ENCODE data around the gene THY1.

Gene THY1

DNA sequence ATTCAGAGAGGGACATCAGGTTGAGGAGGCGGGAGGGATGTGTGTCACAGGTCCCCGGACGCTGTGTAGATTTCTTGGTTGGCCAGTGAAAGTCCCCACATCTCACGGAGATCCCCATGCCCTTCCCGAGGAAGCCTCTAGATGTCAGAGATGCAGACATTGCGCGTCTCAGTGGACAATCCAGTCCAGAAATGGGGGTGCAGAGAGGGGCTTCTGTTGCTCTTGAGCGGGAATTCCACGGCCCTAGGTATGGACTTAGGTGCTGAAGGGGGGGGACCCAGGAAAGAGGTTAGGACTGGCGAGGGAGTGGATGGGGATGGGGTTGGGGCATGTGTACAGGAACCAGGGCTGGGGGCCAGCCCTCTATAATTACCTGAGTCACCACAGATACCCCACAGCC is 7.0 kb downstream of the THY1 start:
- Histone ChIP-seq H3K4me1 (ENCODE audit: control insufficient read depth in 1 of 2, insufficient read depth in 1 of 2, low read depth in 1 of 2, low read length in 1 of 2) (no peaks in the 10 kb centered on the region), H3K36me3 (no peaks in the 10 kb centered on the region), H3K27ac (no peak overlapping the region), H3K27me3 (peaks cover 24% of the 10 kb centered on the region), H3K9me3 (no peaks in the 10 kb centered on the region), H3K4me3 (ENCODE audit: low read depth in 1 of 2, low read length in 1 of 2) (no peak overlapping the region)
- TF ChIP-seq, protein P1, sequence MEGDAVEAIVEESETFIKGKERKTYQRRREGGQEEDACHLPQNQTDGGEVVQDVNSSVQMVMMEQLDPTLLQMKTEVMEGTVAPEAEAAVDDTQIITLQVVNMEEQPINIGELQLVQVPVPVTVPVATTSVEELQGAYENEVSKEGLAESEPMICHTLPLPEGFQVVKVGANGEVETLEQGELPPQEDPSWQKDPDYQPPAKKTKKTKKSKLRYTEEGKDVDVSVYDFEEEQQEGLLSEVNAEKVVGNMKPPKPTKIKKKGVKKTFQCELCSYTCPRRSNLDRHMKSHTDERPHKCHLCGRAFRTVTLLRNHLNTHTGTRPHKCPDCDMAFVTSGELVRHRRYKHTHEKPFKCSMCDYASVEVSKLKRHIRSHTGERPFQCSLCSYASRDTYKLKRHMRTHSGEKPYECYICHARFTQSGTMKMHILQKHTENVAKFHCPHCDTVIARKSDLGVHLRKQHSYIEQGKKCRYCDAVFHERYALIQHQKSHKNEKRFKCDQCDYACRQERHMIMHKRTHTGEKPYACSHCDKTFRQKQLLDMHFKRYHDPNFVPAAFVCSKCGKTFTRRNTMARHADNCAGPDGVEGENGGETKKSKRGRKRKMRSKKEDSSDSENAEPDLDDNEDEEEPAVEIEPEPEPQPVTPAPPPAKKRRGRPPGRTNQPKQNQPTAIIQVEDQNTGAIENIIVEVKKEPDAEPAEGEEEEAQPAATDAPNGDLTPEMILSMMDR (IDR thresholded peaks at IDR 0.05): no peak

DNA sequence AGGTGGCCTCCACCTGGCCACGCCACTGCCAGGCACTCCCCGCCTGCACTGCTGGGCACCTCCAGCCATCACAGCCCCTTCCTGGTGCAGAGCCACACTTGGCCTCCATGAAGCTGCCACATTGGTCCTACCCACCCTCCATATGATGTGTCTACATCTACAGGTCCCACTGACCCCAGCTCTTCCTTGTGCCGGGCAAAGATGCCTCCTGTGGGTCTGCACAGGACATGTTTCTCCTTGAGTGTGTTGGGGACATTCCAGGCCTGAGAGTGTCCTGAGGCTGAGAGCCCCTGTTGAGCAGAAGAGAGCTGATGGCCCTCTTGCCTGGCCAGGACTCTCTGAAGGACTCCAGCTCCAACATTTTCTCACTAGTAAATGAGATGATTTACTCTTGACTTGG is 7.5 kb downstream of the THY1 start:
- Histone ChIP-seq H3K27ac (no peak overlapping the region), H3K4me3 (ENCODE audit: low read depth in 1 of 2, low read length in 1 of 2) (no peak overlapping the region), H3K27me3 (peaks cover 19% of the 10 kb centered on the region), H3K4me1 (ENCODE audit: control insufficient read depth in 1 of 2, insufficient read depth in 1 of 2, low read depth in 1 of 2, low read length in 1 of 2) (no peaks in the 10 kb centered on the region), H3K36me3 (no peaks in the 10 kb centered on the region), H3K9me3 (no peaks in the 10 kb centered on the region)
- TF ChIP-seq, protein P1 (IDR thresholded peaks at IDR 0.05): no peak

DNA sequence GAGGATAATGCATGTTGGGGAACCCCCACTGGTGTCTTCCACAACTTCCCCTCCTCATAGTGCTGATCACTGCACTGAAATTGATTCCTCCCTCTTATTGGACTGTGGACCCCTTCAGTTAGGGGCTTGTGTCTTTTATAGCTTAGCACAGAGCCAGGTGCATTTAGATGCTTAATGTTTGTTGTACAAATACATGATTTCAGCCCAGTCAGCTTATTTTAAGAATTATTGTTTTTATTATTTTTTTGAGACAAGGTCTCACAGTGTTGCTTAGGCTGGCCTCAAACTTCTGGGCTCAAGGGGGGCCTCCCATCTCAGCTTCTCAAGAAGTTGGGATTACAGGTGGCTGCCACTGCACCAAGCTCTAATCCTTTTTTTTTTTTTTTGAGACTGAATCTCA is 8.2 kb downstream of the THY1 start:
- H3K4me3 ChIP-seq (ENCODE audit: low read depth in 1 of 2, low read length in 1 of 2): no peak overlapping the region
- no peaks in the 10 kb centered on the region for H3K4me1 ChIP-seq (ENCODE audit: control insufficient read depth in 1 of 2, insufficient read depth in 1 of 2, low read depth in 1 of 2, low read length in 1 of 2)

DNA sequence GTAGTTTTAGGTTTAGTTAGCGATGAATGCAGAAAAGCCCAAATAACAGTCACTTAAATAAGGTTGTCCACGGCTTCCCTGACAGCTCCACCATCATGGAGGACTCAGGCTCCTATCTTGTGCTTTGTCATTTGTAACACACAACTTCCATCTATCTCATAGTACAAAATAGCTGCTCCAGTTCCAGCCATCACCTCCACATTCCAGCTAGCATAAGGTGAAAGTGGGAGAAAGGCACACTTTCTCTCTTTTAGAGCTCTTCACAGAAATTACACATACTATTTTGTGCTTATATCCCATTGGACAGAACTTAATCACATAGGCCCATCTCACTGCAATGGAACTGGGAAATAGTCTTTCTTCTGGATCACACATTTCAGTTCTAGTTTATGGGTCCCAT is 8.7 kb downstream of the THY1 start:
- Histone ChIP-seq H3K4me1 (ENCODE audit: control insufficient read depth in 1 of 2, insufficient read depth in 1 of 2, low read depth in 1 of 2, low read length in 1 of 2) (no peaks in the 10 kb centered on the region), H3K27ac (no peak overlapping the region), H3K36me3 (no peaks in the 10 kb centered on the region), H3K27me3 (peaks cover 14% of the 10 kb centered on the region), H3K9me3 (no peaks in the 10 kb centered on the region), H3K4me3 (ENCODE audit: low read depth in 1 of 2, low read length in 1 of 2) (no peak overlapping the region)
- TF ChIP-seq, protein P1 (IDR thresholded peaks at IDR 0.05): no peak

More for the DNA sequence above, 8.2 kb downstream of the THY1 start:
- TF ChIP-seq, protein P1 (IDR thresholded peaks at IDR 0.05): no peak
- Histone ChIP-seq H3K27ac (no peak overlapping the region), H3K27me3 (peaks cover 15% of the 10 kb centered on the region), H3K36me3 (no peaks in the 10 kb centered on the region), H3K9me3 (no peaks in the 10 kb centered on the region)

DNA sequence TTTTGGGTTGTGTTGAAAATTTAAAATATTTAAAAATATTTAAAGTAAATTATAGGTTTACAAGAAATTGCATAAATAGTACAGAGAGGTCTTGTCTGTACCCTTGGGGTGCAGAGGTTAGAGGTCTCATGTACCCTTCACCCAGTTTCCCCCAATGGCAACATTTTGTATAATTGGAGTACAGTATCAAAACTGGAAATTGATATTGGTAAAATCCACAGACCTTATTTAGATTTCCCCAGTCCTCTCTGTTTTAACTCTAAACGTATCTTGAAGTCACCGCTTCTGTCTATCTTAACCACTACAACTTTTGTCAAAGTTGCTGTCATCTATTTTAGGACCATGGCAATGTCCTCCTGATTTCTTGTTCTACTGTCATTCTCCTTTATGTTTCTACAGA is 10.9 kb downstream of the THY1 start:
- no peak overlapping the region for H3K27ac ChIP-seq
- H3K36me3 ChIP-seq: no peaks in the 10 kb centered on the region
- peaks cover 21% of the 10 kb centered on the region for H3K27me3 ChIP-seq
- TF ChIP-seq, protein P1 (IDR thresholded peaks at IDR 0.05): no peak
- H3K4me1 ChIP-seq (ENCODE audit: control insufficient read depth in 1 of 2, insufficient read depth in 1 of 2, low read depth in 1 of 2, low read length in 1 of 2): no peaks in the 10 kb centered on the region
- H3K4me3 ChIP-seq (ENCODE audit: low read depth in 1 of 2, low read length in 1 of 2): no peak overlapping the region
- H3K9me3 ChIP-seq: no peaks in the 10 kb centered on the region

DNA sequence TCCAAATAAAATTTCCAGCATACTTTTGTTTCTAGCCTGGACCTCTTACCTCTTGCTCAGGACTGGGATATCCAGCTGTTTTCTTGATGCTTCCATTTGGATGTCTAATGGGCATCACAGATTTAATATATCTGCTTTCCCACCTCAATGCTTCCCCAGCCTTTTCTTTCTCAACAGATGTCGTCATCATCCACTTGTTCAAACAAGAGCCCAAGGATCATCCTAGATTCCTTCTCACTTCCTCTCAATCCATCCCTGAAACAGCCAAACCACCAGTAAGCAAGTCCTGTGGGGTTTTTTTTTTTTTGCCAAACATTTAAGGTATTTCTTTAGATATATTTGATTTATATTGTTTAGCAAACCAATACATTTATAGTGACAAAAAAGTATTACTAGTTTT is 12.5 kb downstream of the THY1 start:
- Histone ChIP-seq H3K27me3 (peaks cover 21% of the 10 kb centered on the region), H3K9me3 (no peaks in the 10 kb centered on the region), H3K36me3 (no peaks in the 10 kb centered on the region), H3K4me3 (ENCODE audit: low read depth in 1 of 2, low read length in 1 of 2) (no peak overlapping the region), H3K27ac (no peak overlapping the region), H3K4me1 (ENCODE audit: control insufficient read depth in 1 of 2, insufficient read depth in 1 of 2, low read depth in 1 of 2, low read length in 1 of 2) (no peaks in the 10 kb centered on the region)
- TF ChIP-seq, protein P1 (IDR thresholded peaks at IDR 0.05): no peak

Measured in neutrophil (primary cell).